ENCODE results near the gene EBF3.

EBF3 gene

DNA sequence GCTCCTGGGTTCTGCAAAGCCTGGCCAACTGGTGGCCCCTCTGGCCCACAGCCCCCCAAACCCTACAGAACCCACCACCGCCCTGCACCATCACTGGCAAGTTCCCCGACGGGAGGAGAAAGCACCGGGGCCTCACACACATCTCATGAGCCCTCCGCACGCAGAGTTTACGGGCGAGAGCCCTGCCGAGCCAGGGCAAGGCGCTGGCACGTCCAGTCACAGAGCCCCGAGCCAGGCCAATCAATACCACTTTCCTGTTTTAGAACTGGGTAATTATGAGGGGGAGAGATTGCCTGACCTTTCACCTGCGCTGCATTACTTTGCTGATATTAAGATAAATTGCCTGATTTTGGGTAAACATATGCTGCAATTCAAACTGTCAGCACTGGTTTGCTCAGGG is 113.3 kb downstream of the EBF3 start:
- DNase-seq = no peak

DNA sequence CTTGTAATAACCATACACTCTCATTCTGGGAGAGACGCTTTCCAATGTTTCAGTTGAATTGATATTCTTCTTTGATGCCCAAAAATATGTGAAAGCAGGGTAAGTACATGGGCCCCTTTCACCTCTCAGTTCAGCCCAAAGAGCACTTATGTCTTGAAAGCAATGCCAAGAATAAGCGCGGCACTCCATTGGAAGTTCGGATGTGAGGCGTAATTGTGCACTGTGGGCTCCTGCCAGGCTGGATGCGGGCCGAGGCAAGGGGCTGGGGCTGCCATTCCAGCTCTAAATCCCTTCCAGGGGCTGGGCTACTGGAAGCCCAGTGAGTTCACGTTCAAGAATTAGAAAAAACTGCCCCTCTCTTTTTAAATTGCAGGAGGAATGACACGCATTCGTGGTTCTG is 113.8 kb downstream of the EBF3 start:
- DNase-seq = no peak

DNA sequence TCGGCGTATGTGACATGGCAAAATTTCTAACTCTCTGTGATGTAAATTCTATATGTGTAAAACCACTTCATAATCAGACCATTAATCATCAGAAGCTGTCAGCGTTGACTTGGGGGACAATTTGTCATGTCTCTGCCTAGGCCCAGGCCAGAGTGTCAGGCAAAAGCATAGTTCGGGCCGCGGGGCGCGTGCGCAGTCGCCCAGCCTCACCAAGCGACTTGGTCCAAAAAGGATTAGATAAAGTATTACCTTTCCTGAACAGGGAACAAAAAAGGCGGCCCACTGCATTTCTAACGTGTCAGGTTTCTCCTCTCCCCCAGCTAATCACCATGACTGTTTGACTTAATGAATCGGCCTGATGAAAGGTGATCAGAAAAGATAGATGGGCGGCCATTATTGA is 114.2 kb downstream of the EBF3 start:
- DNase-seq = no peak

DNA sequence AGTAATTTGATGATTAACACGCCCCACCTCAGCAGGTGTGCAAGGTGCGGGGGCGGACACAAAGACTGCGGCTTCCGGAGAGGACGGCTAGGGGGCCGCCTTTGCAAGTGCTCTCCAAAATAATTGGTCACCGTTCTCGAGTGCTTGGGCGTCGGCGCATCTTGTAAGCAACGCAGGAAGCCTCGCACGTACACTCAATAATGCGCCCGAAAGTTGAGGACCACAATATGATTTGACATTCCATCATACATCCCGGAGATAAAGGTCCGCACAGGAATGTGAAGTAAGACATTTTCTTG is 114.7 kb downstream of the EBF3 start:
- no peak for DNase-seq

DNA sequence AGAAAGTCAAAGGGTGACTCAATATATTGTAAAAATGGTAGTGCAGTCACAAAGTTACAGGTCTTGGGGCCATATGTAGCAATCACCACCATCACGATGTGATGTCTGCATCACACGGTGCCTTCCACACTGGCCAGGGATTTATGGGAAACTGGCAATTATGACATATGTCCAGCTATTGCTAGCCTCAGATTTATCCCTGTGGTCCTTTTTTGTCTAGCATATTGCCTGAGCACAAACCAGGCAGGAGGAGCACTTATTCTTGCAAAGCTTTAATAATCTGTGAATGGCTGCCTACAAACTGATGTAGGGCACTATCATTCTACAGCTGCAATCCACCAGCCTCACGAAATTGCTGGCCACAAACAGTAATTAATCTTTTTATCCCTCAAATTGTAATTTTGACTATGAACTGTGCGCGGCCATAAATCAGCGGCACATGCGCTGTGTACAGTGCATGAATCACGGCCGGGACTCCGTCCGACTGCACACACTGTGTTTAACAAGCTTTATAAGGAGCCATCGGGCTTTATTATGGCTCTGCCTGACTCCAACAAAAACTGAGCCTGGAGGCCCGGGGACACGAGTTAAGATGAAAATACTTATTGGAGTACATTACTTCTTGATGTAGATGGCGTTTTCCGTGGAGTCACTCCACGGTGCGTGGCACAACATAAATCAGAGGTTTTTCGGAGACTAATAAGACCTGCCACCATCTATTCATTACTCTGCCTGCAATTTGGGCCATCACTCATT is 115.2 kb downstream of the EBF3 start:
- DNase-seq = no peak

DNA sequence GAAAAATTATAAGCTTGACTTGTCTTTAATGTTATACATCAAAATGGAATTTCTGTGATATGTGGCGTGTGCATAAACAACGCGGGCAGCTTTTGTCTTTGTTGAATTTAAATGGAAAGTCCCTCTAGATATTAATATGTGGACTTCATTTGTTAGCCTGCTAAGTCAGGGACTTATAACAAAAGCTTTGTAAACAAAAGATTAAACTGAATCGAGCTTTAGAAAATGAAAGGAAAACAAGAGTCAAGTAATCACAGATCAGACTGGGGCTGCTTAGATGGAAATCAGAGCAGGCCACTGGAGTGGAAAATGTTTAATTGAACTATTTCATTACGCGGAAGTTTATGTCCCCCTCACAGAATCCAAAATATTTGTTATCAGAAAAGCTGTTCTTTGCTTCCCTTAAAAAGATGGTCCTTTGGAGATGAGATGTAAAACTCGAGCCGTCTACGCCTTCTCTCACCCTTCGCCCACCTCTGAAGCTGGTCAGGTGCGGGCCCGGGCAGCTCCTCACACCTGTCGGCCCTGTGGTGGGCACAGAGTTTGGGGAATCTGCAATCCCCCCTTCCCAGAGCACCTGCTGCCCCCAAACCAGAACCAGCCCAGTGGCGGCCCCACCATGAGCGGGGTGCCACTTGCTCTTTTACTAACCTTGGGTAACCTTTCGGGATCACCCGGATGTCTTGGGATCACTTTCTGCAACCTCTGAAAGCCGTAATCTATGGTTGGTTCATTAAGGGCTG is 116.2 kb downstream of the EBF3 start:
- no peak for DNase-seq

DNA sequence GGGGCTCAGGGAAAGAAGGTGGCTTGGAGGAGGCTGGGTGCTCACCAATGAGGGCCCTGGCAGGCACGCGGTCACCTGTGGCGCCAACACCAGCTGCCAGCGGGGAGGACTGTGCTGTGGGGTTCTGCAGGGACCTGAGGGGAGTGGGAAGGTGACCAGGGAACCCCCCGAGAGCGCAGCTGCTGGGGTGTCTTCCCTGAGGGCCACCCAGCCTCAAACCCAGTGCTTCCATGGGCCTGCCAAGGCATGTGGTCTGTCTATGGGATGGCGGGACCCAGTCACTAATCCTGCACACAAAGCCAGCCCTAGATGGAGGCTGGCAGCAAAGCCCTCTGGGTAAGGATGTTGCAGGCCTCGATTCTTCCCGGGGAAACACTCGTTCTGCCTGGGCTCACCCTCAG is 117.1 kb downstream of the EBF3 start:
- DNase-seq = no peak

DNA sequence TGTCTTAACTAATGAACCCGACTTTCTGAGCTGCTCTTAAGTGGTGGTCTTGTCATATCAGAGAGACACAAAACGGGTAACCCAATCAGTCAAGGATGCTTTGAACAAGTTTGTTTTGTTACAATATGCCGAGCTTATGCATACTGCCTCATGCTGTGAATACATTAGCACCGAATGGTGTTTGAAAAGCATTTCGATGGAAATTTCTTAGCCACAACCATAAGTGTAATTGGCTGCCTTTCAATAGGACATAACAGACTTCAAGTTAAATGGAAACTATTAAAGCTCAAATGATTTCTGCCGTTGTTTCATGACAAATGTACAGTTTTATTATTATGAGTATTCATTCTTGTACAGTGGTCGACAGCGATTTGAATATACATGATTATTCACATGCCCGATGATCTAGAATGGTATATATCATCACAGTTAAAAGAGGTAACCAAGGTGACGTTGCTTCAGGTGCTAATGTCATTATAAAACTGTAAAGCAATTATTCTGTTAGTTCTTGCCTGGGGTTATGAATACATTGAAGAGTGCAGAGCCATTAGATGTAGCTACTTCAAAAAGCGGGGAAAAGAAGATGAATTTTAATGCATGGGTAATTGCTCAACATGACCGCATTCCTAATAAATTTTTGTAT is 118.8 kb downstream of the EBF3 start:
- no peak for DNase-seq

DNA sequence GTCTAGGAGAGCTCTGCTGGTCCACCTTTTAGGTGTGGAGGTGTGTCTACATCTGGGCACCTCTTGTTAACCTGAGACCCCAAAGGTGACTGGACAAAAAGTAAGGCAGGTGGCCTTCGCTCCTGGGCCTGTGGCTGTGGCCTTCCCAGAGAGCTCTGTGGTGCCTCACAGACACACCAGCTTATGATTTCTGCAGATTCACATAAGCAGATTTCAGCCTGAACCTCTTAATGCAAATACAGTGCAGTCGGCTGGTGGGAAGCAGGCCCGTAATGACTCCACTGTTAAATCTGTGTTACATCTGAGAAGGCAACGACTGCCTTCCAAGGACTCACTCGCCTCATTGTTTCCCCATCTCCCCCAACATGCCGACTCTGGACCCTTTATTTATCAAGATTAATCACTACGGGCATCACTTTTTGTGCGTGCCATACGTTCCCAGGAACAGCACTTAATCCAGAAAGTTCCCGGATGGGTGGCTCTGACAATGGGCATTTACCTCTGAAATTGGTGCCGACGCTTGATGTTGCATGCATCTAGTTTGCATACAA is 119.8 kb downstream of the EBF3 start:
- no peak for DNase-seq

DNA sequence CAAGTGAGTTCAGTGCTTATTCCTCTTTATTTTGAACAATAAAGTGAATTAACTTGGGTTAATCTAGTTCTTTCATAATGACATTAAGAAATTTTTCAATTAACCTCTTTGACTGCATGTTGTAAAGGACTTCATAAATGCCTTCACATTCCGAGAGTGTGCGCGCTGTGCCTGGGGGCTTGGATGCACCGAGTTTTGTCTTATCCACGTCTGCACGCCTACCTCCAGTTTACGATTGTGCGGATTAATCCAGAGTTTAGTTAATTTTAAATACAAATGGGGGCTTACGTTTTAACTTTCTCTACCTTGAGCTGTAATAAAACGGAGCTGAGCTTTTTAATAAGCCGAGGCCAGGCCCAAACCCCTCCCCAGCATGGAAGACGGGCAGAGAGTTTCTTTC is 120.4 kb downstream of the EBF3 start:
- DNase-seq = no peak

DNA sequence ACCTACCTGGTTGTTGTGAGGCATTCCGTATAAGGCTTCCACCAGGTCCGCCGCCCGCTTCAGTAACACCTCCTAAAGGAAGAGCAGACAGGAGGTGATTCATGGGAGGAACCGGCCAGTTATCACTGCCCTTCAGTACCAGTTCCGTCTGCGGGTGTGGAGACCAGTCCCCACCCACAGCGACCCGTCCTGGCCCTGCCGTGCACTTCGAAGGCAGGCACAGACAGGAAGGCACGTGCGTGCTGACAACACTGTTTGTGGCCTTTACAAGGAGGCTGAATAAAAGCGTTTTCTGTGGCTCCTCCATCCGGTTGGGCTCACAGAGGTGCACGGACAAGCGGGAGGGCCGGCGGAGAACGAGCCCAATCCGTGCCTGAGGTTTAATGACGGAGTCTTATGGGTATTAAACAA is 120.9 kb downstream of the EBF3 start:
- no peak for DNase-seq

DNA sequence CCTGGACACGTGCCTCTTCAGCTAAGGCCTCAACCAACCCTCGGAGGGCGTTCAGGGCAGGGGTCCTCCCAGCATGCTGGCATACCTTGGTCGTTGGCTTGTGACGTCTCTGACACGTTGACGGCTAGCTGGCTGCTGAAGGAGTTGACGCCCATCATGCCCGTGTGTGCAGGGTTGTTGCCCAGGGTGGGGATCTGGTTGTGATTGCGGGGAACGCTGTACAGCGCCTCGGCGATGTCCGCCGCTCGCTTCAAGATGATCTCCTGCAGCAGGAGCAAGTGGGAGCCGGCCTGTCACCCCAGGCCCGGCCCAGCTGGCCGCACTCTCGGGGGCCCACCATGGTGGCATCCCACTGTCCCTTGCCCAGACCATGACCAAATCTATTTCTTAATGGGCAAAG is 122.0 kb downstream of the EBF3 start:
- DNase-seq = no peak

DNA sequence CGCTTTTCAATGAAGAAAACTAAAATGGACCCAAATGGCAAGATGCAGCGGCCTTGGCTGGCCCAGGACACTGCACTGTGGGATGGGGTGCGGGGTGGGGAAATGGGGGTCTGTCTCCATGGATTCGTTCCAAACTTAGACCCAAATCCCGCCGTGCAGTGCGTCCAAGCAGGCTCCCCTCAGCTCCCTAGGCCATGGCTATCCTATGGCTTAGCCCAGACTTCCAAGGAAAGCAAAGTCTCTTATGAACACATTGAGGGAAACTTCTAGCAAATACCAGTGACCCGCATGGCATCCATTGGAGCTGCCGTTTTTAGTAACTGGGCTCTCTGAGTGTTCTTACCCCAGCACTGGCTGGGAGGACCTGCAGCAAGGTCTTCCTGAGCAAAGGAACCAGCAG is 122.5 kb downstream of the EBF3 start:
- DNase-seq = no peak

DNA sequence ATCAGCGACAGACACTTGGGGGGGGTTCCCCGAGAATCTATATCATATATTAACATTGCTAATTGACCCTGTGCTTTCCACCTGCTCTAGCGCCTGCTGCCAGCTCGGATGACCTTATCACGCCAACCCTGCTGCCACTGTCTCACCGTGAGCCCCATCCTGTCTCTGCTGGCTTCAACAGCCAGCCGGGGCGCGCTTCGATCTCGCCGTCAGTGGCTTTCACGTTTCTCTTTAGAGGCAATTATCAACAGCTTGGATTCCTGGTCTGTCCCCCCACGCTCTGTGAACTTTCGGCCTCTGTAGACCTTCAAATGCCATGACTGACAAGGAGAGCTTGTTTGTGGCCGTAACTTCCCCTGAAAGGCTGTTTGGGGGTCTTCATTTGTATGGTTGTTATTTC is 123.0 kb downstream of the EBF3 start:
- DNase-seq = no peak

DNA sequence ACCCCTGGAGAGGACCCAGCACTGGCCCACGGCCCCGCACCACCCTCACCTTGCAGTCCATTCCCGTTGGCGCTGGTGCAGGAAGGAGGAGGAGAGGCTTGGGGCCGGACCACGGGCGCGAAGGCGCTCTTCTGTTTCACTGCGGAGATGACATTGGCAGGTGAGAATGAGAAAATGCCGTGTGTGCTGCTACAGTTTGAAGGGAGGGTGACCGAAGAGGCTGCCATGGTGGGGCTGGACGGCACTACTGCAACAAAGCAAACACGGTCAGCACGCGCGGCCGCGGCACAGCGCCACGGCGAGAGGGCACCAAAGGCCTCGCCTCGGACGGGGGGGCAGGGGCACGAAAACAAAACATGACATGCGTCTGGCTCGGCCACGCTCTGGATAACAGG is 123.9 kb downstream of the EBF3 start:
- no peak for DNase-seq

DNA sequence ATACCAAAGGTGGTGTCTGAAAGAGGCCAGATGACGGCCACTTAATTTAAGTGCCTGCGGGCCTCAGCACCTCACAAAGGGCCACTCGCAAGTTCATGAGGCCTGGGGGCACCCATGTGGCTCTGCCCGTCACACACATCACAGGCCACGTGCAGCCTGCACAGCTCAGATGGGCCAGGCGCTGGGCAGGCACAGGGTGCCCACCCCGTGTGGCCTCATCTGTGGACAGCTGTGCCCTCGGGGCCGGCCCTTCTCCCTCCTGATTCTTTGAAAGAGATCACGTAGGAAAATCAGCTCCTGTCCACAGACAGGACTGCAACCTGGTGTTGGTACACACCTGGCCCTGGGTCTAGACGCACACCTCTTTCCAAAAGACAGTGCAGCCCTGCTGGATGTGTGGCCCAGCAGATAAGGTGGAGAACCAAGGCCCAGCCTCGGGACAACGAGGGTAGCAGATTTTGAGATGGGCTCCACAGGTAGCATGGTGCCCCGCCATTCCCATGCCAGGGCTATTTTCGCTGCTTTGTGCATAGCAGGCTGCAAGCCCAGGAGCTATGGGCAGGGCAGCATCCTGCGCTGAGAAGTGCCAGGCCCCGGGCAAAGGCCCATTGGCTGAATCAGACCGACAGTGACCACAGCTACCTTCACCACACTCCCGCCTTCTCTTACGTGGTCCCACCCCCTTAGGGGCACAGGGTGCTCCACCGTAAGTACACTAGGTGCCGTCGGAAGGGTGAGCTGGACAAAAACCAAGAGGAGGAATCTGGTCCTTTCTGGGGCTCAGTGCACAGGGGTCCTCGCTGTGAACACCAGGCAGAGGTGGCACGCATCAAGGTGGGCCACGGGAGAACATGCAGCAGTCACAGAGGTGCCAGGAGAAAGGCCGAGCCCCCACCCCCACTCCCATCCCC is 124.5 kb downstream of the EBF3 start:
- no peak for DNase-seq

DNA sequence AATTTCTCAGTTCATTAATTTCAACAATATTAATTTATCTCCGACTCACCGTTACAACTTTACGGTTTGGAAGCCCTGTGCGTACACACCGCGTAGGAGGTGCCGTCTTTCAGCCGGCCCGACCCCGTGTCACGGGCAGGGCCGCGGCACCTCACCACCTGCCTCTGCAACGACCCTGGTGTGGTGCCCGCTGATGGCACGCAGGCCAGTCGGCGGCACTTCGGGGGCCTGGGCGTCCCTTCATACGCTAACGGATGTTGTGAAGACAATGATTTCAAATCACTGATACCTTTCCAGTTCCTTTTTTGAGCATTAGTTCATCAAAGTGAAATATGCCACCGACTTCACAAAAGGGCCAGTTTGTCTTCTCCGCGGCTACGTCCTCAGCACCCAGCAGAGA is 125.3 kb downstream of the EBF3 start:
- DNase-seq = no peak

DNA sequence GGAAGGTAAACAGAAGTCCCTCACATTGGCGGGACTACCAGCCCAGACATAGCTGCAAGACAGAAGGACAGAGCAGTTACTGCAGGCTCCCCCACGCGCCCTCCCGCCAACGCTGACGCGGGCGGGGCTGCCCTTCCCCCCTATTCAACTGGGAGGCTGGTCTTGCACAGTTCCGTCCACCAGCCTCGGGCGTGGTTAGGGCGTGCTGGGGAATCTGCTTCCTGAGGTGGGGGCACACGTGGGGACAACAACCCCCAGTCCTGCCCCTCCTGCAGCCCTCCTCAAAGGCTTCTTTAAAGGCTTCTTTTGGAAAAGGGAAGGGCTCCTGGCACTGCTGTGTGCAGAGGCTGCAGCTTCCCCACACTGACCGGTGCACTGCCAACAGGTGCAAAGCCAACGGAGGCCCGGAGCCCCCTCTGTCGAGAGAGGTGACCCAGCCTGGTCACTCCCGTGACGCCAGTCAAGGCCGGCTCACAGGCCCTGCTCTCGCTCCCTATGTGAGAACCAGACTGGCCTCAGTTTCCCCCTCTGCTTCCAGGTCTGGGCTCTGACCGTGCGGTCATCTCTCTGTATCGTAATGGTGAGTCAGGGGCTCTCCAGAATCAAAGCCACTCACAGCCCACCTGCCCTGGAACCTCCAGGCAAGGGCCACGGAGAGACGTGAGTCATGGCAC is 126.0 kb downstream of the EBF3 start:
- no peak for DNase-seq

DNA sequence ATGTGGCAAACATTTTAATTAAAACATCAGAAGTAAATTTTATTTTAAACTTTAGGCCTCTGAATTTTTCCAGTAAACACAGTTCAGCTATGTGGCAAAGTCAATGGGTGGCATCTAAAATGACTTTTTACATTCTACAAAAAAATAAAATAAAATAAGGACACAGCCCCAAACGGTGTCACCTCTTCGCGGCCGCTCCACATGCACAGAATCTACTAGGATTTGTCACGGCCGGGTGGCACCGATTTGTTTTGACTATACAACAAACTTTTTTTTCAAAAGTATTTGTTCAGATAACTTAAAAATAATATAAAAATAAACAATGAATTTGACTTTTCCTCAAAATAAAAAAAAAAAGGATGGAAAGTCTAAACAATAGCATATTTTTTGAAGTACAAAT is 127.8 kb downstream of the EBF3 start:
- DNase-seq = no peak

DNA sequence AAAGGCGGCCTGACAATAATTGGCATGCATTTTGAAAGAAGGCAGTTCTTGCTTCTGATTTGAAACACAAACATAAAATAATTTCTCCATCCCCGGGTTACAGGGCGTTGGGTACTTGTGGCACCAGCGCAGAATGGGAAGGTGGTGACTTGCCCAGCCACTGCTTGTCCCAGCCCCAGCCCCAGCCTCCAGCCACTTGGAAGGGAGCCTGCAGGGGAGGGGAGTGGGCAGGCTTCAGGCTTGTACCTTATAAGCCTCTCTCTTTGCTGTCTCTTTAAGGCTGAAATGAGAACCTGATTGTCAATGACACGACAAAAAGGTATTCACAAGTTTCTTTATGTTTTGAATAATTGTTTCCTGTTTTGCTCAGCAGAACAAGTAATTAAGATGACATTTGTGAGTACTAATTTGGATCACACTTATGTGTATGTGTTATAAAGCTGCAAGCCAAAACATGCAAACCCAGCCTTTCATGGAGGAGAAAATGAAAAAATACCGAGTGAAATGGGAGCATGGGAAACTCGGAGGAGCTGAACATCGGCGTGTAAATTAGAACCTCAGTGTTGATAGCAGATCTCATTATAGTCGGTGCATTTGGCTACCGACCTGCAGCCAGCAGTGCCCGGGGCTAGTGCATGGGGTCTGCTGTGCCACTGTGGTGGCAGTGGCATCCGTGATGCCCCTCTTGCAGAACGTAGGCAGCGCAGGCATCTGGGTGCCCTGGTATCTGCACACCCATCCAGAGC is 129.9 kb downstream of the EBF3 start:
- DNase-seq = no peak

DNA sequence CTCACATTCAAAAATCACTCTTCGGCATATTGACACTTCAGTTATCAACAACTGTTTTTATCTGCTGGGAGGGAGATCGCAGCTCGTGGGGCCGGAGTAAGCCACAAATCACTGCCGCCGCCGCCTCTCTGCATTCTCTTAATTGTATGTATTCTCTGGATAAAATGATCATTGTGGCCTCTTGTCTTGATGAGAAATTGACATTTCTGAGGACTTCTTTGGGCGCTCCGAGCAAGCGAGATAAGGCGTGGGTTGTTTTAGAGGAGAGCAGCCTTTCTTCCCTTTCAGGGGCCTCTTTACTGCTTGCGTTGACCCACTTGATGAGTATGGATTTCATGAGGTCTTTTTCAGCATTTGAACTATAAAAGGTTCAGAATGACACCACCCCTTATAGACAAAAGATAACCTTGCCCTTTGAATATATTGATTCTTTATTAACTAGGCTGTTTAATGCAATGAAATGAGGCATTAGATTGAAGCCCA is 130.6 kb downstream of the EBF3 start:
- DNase-seq = no peak

All from activated CD8-positive, alpha-beta memory T cell treated with anti-CD3 and anti-CD28 coated beads, Interleukin-2, amount 50 U/mL, for 48 hours (primary cell).